ENCODE data around the gene CLCNKB. TPM values are rescaled to one million over a fixed set of nuclear protein-coding genes. Genes with fewer than 3 reads are reported as not detected.
"Not testable (repeated sequence)": the region's sequence is repeated elsewhere in the genome, so short reads cannot be mapped to it uniquely, and the experiment has no call there.

CLCNKB gene
- total RNA-seq, 1 experiment from 2014 or later, result 0.05 TPM

DNA sequence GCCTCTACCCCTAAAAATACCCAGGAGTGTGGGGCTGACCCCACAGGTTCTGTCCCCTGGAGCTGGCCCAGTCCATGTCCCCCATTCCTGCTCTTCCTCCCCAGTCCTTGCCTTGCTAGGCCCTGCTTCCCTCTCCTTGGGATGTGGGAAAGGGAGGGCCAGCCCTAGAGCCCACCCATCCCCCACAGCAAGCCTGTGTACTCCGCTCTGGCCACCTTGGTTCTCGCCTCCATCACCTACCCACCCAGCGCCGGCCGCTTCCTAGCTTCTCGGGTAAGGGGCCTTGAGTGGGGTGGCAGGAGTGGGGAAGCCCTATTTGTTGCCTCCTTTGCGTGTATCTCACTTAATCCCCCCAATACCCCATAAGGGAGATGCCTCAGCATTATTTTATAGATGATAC is 6.7 kb downstream of the CLCNKB start:
- in situ Hi-C loops (cut with HindIII; ENCODE audit: low pct_unique_long_range_greater_than_20kb, low sequenced_read_pairs), result no loop called here
- DNase-seq (ENCODE audit: low read depth, low spot score), result no peak

DNA sequence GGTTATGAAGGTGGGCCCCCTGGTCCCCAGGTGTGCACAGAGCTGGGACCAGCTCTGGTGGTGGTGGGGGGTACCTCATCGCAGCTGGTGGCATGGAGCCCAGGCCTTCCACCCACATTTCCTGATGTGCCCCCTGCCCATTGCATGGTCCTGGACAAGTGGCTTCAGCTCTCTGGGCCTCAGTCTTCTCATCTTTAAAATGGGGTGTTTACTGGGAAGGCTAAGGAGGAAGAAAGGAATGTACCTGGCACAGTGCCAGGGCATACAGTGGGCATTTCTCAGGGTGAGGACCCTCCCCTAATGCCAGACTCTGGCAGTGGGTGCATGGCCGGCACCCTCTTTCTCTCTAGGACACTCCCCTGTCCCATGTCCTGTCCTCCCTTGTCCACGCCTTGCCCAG is 7.5 kb downstream of the CLCNKB start:
- in situ Hi-C loops (cut with HindIII; ENCODE audit: low pct_unique_long_range_greater_than_20kb, low sequenced_read_pairs), result no loop called here
- DNase-seq (ENCODE audit: low read depth, low spot score), result no peak

DNA sequence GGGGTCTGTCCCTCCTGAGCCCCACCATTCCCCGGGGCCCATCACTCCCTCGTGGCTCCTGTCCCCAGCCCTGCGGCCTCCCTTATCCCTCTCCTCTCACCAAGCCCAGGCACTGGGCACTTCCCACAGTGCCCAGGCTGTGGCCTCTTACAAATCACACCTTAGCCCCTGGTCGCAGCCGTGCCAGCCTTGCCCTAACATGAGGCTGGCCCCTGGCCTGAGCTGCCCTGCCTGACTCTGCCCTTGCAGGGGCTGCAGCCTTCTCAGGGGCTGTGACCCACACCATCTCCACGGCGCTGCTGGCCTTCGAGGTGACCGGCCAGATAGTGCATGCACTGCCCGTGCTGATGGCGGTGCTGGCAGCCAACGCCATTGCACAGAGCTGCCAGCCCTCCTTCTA is 8.4 kb downstream of the CLCNKB start:
- DNase-seq (ENCODE audit: low read depth, low spot score); in situ Hi-C loops (cut with HindIII; ENCODE audit: low pct_unique_long_range_greater_than_20kb, low sequenced_read_pairs): not testable (repeated sequence)

DNA sequence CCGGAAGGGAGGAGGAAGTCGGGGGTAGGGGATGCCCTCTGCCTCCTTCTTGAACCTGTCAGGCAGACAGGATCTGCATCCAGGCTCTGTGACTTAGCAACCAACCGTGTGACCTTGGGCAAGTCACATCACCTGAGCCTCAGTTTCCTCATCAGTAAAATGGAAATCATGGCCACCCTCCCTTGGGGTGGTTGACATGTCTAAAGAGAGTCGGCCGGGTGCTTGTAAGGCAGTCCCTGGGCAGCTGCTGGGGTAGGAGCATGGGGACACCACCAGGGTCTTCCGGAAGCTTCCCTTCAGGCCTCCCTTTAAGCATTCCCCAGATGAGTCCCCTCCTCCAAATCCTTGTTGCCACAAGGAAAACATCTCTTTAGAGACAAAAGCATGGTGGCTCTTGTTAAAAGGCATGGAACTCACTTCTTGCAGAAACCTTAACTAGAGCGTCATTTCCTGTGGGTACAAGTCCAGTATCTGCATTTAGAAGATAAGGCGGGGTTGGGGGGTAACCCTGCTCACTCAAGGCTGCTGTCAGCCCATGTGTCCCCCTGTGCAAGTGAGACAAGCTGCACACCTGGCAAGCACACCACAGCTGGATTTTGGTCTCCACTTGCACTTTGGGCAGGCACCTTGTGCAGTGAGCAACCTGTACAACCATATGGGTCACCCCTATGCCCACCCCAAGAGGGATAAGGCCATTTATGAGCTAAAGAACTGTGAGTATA is 10.4 kb downstream of the CLCNKB start:
- no peak for DNase-seq (ENCODE audit: low read depth, low spot score)
- in situ Hi-C loops (cut with HindIII; ENCODE audit: low pct_unique_long_range_greater_than_20kb, low sequenced_read_pairs), result no loop called here

DNA sequence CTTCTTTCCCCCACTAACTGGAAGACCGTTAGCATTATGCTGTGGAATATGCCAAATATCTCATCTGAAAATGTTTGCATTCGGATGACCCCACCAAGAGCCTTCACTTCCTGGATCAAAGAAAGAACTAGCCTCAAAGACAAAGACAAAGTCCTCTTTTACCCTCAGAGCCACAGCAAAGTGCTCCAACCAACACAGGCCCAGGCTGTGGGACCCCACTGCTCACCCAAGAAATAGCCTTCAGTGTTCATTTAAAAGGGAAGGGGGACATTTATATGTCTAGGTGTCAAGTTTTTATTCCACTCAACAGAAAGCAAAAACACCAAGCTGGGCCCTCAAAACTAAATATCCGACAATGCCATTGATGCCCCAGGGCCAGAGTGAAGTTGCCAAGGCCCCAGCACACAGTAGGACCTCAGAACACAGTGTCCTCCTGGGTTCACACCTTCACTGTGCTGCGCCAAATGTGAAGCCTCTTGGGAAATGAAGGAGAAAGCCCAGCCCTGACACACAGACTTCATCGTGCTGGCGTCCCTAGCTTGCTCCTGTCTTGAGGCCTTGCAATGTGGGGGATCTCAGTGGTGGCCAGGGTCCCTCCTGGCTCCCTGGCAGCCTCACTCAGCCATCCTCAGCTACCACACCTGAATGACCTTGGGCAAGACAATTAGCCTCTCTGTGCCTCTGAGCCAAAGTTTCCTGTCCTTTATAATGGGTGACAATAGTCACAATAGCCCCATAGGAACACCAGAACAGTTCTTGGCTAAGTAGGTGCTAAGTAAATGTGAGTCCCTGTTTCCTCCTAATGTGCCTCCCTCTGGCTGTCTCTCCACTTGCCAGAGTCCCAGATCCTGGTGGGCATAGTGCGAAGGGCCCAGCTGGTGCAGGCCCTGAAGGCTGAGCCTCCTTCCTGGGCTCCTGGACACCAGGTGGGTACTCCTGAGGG is 11.3 kb downstream of the CLCNKB start:
- no peak for DNase-seq (ENCODE audit: low read depth, low spot score)
- in situ Hi-C loops (cut with HindIII; ENCODE audit: low pct_unique_long_range_greater_than_20kb, low sequenced_read_pairs), result no loop called here

DNA sequence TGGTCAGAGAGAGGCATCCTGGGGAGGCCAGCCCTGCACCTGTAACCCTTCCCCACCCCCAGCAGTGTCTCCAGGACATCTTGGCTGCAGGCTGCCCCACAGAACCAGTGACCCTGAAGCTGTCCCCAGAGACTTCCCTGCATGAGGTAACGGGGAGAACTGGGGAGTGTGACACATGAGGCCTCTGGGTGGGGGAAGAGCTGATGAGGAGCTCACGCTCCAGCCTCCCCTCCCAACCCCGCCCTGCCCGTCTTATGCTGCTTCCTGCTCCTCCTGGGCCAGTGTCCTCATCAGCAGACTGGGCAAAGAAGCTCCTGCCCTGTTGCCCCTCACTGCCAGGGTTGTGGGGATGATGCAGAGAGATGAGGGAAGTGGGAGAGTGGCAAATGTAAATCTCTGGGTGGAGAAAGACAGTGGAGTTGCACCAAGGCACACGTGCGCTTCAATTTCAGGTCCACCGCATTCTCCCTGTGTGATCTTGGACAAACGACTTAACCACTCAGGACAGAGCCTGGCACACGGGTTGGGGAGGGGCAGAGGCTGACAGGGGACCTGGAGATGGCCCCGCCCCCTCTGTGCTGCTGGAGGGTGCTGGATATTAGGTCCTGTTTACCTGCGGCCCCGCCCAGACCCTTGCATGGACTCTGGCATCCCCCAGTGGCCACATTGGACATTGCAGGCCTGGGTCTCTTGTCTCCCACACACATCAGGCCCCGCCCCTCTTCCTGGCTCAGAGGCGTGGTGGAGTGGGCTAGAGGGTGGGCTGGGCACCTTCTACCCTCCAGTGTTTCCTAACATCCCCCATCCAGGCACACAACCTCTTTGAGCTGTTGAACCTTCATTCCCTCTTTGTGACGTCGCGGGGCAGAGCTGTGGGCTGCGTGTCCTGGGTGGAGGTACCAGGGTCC is 12.3 kb downstream of the CLCNKB start:
- peak; percentile 85 for DNase-seq (ENCODE audit: low read depth, low spot score)
- in situ Hi-C loops (cut with HindIII; ENCODE audit: low pct_unique_long_range_greater_than_20kb, low sequenced_read_pairs), result no loop called here

DNA sequence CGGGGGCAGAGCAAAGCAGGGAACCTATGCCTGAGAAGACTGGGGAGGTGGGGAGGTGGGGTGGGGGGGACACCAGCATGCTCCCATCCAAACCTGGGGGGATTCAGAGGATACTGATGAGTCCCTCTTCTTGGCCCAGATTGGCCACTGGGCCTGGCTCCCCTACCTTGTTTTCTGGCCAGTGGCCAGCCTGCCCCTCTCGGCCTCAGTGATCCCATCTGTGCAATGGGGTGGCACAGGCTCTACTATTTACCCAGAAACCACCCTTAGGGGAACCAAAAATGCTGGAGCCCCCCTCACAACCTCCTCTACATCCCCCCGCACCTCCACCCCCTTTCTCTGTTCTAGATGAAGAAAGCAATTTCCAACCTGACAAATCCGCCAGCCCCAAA is 12.9 kb downstream of the CLCNKB start:
- DNase-seq (ENCODE audit: low read depth, low spot score); in situ Hi-C loops (cut with HindIII; ENCODE audit: low pct_unique_long_range_greater_than_20kb, low sequenced_read_pairs): not testable (repeated sequence)

DNA sequence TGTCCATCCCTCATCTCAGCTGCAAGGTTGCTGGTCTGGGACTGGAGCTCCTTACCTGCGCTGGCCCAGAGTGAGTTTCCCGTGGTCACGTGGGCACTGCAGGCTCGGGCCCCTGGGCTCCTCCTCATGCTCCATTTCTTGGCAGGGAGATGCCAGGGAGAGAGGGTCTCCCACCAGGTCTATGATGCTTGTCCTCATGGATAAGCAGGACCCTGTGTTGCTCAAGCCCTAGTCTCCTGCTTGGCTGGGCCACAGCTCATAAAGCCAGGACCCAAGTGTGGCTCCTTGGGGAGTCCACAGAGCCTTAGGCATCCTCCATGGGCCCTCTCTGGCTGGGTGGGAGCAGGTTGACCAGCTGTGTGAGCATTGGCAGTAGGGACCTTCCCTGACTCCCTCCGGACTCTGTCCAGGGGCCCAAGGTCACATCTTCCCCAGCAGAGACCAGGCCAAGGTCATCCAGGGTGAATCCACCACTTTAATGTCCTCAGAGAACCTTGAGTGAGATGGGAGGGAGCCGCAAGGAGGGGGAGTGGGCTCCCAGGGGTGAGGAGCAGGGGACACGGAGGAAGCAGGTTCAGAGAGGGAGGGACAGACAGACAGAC is 13.8 kb downstream of the CLCNKB start:
- in situ Hi-C loops (cut with HindIII; ENCODE audit: low pct_unique_long_range_greater_than_20kb, low sequenced_read_pairs); DNase-seq (ENCODE audit: low read depth, low spot score): not testable (repeated sequence)

DNA sequence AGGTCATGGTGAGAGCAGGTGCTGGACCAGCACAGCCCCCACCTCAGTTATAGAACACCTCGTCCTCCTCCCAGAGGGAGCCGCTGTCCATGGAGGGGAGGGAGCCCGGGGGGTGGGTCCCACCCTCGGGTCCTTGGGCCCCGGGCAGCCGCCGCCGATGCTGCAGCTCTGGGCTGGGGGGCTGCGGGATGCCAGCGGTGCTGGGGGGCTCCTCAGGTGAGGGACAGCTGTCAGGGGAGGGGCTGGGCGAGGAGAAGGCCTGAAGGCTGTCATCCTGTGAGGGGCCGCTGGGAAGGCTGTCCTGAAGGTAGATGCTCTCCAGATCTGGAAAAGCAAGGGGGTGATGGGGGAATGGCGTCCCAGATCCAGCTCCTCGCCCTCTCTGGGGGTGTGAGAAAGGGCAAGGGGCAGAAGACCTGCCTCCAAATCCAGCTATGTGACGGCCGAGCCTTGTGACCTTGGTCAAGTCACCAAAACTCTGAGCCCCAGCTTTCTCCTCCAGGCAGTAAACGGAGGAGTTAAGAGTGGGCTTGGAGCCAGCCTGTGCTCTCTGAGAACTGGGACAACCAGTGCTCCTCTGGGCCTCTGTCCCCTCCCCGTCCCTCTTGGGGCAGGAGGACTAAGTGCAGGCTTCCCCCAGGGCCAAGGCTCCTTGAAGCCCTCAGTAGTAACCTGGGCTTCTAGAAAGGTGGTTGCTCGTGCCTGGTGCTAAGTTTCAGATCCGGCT is 15.0 kb downstream of the CLCNKB start:
- in situ Hi-C loops (cut with HindIII; ENCODE audit: low pct_unique_long_range_greater_than_20kb, low sequenced_read_pairs); DNase-seq (ENCODE audit: low read depth, low spot score): not testable (repeated sequence)

DNA sequence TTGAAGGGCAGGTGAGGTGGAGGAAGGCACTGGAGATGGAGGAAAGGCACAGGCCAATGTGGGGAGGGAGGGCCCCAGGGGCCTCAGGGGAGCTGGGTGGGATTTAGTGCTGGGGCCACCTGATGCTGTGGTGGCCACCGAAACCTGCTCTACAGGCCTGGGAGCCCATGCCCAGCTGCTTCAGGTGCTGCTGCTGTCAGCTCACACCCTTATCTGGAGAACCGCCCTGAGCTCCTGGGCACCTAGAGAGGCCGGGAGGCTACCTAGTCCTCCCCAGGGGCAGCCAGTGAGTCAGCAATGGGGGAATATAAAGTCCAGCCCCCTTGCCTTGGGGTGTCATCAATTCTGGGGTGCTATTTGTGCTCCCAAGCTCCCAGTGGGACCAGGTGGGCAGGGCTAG is 17.7 kb downstream of the CLCNKB start:
- no peak for DNase-seq (ENCODE audit: low read depth, low spot score)

DNA sequence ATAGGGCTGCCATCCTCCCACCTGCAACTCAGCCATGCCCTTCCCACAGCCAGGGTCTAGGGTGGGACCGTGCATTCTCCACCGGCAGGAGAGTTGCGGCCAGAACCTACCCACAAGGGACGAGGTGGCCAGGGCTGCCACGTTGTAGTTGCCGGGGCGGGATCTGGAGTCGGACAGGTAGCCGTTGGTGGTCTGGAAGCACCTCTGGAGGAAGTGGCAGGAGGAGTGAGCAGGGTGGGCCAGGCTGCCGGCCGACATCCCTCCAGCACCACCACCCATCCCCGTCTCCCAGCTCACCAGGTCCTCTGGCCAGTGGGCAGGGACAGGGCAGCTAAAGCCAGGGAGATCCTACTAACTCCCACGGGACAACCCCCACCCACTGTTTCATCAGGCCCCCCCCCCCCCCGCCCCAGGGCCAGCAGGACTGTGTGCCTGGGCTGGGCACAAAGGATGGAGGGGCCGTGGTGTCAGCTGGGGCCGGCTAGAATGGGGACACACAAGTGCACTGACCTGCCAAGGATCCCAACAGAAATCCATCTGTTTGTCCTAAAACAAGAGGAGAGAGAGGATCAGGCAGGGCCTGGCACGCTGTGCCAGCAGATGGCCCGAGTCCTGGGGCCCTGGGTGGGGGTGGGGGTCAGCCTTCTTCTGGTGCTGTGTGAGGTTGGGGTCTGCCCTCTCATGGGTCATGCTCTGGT is 18.6 kb downstream of the CLCNKB start:
- DNase-seq (ENCODE audit: low read depth, low spot score); in situ Hi-C loops (cut with HindIII; ENCODE audit: low pct_unique_long_range_greater_than_20kb, low sequenced_read_pairs): not testable (repeated sequence)

More for the DNA sequence above, 17.7 kb downstream of the CLCNKB start:
- in situ Hi-C loops (cut with HindIII; ENCODE audit: low pct_unique_long_range_greater_than_20kb, low sequenced_read_pairs), result no loop called here

DNA sequence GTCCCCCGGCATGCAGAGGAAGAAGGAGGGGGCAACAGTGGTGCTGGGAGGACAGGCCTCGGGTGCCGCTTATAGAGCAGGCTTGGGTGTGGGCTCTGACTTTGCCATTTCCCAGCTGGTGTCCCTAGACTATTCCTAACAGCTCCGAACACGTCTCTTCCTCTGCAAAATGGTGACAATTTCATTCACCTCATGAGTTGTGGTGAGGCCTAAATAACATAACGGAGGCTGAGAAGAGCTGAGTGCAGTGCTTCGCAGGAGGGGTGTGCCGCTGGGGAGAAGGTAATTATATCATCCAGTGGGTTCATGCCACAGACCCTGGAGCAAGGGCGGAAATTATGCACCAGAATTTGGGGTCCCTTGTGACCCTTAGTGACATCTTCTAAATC is 19.1 kb downstream of the CLCNKB start:
- DNase-seq (ENCODE audit: low read depth, low spot score); in situ Hi-C loops (cut with HindIII; ENCODE audit: low pct_unique_long_range_greater_than_20kb, low sequenced_read_pairs): not testable (repeated sequence)

DNA sequence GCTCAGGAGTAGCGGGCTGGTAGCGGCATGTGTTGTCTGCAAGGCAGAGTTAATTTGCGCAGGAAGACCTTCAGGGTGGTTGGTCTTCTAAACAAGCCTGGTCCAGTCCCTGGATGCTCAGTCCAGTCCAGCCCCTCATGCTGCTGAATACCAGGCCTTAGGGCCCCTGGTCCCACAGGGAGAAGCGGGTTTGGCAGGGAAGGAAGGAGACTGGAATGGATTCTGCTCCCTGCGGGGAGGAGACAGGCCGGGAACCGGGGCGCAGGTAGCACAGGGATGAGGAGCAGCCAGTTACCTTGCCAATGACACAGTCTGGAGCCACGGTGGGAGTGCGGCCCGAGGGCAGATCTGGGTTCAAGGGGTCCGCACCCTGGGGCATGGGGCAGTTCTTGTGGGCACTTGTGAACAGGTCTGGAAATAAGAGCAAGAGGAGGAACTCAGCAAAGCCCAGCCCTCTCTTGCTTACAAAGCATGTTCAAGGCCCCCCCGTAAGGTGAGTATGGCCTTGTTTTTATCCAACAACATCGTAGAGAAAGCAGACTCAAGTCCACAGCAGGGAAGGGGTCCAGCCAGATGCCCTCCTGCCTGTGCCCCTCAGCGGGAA is 19.7 kb downstream of the CLCNKB start:
- DNase-seq (ENCODE audit: low read depth, low spot score), result no peak
- in situ Hi-C loops (cut with HindIII; ENCODE audit: low pct_unique_long_range_greater_than_20kb, low sequenced_read_pairs), result no loop called here

DNA sequence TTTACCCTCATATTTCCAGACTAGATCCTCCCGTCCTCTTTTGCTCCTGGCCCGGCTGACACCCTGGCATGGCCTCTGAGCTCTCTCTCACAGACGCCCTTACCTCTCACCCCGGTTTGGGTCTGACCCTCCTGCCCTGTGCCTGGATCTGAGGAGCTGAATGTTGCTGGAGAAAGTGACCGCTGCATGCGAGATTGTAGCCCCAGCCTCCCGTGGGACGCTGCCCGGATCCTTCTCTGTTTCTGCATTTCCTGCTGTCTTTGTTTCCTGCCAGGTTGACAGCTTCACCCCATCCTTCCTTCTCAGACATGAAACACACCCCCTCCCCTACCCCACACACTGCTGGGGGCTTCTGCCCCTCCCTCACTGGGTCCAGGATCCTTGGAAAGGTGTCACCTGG is 20.3 kb downstream of the CLCNKB start:
- in situ Hi-C loops (cut with HindIII; ENCODE audit: low pct_unique_long_range_greater_than_20kb, low sequenced_read_pairs), result no loop called here

DNA sequence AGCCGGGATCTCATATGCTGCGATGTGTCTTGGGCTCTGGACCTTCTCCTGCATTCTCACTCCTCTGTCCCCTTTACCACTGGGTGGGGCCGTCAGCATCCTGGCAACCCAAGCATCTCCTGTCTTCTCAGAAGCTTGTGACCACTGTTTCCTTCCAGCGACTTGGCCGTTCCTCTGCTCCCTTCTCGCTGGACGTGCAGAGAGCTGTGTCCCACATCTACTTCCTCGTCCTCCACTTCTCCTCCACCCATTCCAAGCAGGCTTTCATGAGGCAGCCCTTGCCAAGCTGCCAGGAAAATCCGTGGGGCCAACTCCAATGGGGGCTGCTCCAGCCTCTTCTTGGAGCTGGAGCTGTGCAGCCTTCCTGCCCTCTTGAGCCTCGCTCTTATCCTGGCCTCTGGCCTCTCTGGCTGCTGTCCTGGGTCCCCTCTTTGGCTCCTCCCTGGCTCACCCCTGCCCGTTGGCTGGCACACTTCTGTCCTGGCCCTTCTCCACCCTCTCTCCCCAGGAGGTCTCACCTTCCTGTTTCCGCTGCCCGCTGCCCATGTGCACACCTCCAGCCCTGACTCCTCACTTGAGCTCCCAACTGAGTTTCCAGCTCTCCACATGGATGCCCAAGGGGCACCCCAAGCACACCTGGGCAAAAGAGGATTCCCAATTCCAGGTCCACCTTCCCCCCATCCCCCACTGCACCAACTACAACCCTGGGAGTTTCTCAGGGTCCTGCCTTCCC is 21.1 kb downstream of the CLCNKB start:
- in situ Hi-C loops (cut with HindIII; ENCODE audit: low pct_unique_long_range_greater_than_20kb, low sequenced_read_pairs), result no loop called here
- DNase-seq (ENCODE audit: low read depth, low spot score), result no peak

More for the DNA sequence above, 20.3 kb downstream of the CLCNKB start:
- no peak for DNase-seq (ENCODE audit: low read depth, low spot score)

Data from SK-MEL-5 (cell line).